HL-60/S4 (cell line): Measurements from ENCODE around the gene SUGT1.
"Not testable (repeated sequence)": the region's sequence is repeated elsewhere in the genome, so short reads cannot be mapped to it uniquely, and the experiment has no call there.

Experiments
- in situ Hi-C: fragments of 300-500 bp; cut with MboI; formaldehyde crosslinking; loops from 2 replicates; pipeline ENCODE4 v1.14.3; 2022; ENCODE audit warnings: low sequenced_read_pairs

The SUGT1 gene

DNA sequence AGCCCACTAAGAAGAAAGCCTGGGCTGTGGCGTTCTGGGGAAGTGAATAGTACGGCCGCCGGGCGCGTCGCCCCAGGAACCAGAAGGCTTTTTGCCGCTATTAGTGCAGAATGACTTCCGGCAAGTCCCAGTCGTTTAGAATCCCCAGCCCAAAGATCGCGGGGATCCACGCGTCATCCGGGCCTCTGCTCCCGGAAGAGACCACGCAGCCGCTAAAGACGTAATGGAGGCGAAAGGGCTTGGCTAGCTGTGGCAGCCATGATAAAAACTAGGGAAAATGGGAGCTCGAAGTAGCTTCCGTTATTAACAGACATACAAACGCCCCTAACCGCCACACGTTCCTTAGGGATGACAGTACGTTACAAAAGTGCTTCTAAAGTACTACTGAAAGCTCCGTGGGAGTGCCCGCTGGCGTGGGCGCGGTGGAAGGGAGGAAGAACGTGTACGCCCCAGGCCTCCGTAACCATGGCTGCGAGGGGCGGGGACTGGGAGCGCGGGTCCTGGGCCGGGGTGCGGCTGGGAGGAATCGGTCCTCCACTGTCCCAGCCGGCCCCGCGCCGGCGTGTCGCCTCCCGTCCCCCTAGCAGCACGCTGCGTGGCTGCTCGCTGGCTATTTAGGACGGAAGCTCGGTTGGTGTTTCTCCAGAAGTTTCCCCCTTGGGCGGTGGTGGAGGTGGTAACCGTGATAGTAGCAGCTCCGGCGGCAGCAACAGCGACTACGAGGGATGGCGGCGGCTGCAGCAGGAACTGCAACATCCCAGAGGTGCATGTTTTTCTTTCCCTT, at the start of gene SUGT1:
Gene SUGT1, plus strand, starts transcription at position 641 of the 784 bp plus-strand sequence. Its CDS starts 85 bp downstream, at position 726.
- in situ Hi-C loops = no loop called here

DNA sequence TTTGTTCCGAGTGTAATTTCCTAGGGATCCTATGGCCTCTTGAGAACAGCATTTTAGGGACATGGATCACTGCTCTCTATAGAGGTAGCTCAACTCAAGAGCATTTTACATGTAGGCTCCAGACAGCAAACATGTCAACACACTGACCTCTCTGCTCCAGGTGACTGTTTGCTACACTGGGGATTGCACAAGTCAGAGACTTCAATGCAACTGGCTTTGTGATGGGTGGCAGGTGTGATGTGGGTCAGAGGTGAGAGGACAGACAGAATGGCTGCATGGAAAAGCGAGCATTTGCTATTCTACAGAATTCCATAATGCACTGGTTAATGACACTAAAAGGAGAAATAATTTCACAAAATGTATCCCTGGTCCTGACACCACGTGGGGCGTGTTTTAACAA, 49.3 kb upstream of the SUGT1 start:
- in situ Hi-C loops = not testable (repeated sequence)

DNA sequence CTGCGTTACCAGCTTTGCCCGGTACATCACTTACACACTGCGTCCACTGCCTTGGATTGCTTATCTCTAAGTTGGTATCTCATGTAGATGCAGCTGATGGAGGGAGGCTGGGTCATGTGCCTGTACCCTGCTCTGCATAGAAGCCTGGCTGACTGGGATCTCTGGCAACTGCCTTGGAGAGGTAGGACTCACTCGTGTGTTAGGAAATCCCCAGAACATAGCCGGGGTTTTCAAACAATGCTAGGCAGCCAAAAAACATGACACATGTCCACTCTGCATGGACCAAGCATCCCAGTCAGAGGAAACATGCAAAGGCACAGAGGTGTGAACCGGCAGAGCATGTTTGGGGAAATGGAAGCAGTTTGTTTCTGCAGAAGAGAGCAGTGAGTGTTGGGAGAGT, 46.5 kb upstream of the SUGT1 start:
- in situ Hi-C loops = not testable (repeated sequence)

DNA sequence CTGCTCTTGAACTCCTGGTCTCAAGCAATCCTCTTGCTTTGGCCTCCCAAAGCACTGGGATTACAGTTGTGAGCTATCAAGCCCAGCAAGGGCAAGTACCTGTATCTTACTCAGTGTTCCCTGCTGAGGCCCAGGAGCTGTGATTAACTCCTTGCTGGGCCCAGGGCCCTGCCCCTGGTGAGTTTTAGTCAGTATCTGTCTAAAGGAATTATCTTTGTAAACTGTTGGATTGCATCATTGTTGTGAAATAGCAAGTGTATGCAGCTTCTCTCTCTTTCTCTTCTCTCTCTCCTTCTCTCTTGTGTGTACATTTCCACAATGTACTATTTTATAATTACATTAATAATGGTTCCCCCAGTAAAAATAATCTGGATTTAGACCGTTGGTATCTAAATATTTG, 45.8 kb upstream of the SUGT1 start:
- in situ Hi-C loops = not testable (repeated sequence)

DNA sequence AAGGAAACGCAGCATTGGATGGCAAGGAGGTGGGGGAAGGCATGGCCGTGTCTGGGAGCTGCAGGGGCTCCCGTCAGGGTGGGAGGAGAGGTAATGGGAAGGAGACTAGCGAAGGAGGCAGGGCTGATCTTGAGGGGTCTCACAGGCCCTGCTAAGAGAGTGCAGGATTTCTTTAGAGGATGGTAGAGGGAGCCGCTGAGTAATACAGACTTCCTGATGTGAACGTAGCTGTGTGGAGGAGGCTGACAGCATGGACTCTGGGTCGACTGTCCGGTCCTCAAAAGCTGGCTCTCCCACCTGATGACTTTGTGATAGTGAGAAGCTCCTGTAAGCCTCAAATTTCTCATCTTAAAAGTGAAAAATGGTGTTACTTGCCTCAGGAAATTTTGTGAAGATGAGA, 44.5 kb upstream of the SUGT1 start:
- in situ Hi-C loops = not testable (repeated sequence)

DNA sequence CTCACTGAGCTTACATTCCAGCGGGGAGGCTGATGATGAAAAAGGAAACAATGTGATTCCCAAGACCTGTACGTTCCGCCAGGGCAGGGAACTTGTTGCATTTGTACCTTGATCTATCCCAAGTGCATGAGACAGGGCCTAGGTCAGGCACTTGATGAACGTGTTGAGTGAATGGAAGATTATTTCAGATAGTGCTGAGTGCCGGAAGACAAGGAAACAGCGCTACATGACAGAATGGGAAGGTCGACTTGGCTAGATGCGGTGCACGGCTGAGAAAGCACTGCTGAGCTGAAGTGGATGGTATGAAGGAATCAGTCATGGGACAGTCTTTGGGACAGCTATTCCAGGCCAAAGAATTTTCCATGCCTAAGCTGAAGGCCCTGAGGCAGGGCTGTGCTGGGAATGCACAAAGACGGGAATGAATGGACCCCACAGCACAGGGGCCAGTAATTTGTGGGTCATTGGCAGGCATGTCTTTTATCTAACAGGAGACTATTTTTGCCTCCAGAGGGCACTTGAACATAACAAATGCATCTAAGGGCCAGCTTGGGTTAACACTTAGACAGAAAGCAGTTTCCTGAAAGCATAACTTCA, 43.5 kb upstream of the SUGT1 start:
- in situ Hi-C loops = not testable (repeated sequence)

DNA sequence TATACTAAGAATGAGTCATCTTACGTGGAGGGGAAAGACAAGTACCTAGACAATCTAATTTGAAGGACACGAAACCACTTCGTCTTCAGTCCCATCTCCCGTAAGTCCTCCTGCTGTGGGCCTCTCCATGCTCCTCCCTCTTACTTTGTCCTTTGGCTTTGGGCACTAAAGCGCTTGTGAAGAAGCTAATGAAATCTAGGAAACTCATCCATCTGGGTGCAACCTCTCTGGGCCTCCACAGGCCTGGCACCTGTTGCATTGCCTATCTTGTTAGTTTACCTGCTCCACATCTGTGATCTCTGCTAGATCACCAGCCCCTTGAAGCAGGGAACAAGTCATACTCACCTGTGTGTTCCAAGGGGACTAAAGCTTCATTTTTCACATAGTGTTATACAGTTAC, 42.5 kb upstream of the SUGT1 start:
- in situ Hi-C loops = not testable (repeated sequence)

DNA sequence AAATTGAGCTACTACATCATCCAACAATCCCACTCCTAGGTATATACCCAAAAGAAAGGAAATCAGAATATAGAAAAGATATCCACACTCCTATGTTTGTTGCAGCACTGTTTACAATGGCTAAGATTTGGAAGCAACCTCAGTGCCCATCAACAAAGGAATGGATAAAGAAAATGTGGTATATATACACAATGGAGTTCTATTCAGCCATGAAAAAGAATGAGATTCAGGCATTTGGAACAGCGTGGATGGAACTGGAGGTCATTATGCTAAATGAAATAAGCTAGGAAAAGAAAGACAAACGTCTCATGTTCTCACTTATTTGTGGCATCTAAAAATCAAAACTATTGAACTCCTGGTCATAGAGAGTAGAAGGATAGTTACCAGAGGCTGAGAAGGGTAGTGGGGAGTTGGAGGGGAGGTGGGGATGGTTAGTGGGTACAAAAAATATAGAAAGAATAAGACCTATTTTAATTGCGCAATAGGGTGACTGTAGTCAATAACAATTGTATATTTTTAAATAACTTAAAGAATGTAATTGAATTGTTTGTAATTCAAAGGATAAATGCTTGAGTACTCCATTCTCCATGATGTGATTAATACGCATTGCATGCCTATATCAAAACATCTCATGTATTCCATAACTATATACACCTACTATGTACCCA, 37.4 kb upstream of the SUGT1 start:
- in situ Hi-C loops = no loop called here

DNA sequence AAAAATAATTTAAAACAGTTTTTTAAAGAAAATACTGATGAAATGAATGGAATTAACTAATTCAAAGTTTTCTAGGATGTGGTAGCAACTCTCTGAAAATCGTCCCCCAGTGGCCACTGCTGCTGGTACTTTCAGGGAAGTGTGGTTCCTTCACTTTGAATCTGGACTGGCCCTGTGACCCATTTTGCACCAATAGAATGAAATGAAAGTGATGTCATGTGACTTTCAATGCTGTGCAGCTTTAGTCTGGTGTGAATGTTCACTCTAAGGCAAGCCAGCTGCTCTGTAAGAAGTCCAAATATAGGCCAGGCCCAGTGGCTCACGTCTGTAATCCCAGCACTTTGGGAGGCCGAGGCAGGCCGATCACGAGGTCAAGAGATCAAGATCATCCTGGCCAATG, 36.8 kb upstream of the SUGT1 start:
- in situ Hi-C loops = no loop called here

DNA sequence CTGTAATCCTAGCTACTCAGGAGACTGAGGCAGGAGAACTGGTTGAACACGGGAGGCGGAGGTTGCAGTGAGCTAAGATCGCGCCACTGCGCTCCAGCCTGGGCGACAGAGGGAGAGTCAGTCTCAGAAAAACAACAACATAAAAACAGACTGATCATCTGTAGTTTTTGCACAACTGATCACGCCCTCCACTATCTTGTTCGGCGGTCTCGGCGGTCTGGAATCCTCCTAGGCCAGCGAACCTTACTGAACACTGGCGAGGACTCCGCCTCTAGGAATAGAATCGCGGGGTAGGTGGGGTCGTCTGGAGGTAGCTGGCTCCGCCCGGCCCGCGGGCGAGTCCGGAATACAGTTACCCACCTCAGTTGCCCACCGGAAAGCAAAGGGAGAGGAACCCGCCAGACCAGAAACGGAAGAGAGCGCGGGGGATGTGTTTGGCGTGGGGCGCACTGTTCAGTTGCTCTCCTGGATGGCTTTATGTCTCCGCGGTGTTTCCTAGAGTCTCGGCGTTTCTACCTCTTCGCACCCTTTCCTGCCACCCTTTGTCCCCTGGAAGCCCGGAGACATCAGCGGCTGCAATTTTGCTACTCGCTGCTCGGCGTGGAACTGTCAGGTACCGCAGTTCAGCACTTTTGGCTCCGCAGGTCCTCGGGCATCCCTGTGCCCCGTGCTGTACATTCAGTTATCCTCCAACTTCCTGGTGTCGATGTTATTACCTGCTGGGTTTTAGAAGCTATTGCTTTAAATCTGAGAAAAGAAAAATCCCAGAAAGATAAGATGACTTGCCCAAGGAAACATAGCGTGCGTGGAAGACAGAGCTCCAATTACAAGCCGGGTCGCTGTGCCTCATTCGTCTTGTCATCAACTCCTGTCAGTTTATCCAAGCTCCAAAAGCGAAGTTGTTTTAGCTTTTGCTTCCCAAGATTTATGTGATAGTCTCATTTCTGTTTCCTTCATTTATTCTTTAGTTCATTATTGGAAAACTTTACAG, 35.3 kb upstream of the SUGT1 start:
- in situ Hi-C loops = no loop called here

DNA sequence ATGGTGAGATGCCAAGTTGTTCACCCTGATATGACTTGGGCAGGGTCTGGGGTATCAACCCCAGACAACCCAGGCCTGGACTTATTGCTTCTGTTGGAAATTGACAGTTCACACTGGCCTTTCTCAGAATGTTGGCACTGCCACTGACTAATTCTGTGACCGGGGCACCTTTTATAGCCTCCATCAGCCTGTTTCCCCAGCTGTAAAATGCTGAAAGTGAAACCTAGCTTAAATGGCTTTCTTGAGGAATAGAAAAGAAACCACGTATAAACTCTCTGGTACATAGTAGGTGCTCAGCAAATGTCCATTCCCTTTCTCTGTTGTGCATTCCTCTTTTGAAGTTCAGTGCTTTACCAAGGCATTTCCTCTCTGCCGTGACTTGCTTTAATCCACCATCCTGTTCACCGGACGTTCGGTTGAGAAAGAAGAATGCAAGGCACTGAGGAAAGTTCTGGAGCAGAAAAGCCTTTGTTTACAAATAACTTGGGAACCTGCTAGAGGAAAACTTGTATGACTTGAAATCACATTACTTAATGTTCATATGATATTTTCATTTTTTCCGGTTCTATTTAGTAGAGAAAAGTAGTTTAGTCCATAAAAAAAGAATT, 21.4 kb upstream of the SUGT1 start:
- in situ Hi-C loops = not testable (repeated sequence)

DNA sequence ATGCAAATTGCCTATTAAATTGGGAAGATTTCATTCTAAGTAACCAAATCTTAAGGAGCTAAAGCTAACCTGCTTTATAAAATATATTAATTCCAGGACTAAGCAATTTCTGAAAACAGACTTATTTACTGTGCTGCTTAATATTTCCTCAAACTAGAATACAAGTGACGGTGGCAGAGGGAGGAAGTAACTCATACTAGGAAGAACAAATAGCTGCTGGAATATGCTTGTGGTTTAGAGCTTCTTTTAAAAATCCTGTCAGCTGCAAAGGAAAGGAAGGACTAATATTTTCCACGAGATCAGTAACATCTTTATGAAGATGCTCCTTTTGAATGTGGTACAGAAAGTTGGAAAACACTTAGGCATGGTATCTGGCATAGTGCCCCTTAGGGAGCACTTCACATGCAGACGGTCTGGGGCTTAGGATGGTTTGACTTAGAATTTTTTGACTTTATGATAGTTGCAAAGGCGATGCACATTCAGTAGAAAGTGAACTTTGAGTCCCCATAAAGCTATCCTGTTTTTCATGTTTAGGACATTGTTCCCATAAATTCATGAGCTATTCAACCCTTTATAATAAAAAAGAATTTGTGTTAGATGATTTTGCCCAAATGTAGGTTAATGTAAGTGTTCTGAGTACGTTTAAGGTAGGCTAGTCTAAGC, 13.8 kb upstream of the SUGT1 start:
- in situ Hi-C loops = no loop called here

DNA sequence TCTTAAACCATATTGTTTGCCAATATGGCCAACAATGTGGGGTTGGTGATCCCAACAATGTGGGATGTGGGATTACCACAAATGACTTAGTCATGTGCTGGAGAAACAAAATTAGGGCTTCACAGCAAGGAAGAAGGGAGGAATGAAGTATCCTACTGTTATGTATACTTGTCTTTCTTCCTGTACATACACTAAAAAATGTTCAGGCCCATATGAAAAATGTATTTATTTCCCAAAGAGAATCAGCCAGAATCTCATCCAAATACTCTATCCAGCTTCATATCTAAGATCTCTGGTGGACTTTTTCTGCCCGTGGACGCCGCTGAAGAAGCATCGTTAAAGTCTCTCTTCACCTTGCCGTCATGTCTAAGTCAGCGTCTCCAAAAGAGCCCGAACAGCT, 10.5 kb upstream of the SUGT1 start, which contains the start of gene HNRNPA1L2:
Gene HNRNPA1L2, plus strand, starts transcription at position 301 of the 400 bp plus-strand sequence. Its CDS starts 62 bp downstream, at position 363.
- in situ Hi-C loops = no loop called here

DNA sequence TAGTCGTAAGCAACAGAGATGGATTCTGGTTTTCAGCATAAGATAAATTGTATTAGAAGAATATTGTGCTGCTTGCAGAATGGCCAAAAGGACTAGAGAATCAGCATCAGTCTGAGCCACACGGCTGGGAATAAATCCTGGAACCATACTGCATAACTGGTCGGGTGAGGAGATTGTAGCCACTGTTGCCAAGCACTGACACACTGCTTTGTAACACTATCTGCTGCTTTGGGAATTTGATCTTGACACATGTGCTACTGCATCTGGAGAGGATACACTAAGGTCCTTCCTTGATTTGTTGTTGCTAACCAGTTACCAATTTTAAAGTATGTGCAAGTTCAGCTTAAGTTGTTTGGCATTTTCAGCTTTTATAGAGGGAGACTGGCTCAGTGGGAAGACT, 8.5 kb upstream of the SUGT1 start:
- in situ Hi-C loops = no loop called here

DNA sequence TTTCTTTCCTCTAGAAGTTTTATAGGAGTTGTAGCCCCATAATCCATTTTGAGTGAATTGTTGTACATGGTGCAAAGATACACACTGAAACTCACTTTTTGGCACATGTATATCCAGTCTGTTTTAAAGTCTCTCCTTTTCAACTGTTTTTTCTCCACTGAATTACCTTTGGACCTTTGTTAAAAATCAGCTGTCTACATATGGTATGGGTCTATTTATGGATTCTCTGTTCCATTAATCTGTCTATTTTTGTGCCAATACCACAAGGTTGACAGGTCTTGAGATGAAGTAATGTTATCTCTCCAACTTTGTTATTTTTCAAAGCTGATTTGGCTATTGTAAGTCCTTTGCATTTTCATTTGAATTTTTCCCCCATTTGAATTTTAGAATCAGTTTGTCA, 5.7 kb upstream of the SUGT1 start:
- in situ Hi-C loops = no loop called here

DNA sequence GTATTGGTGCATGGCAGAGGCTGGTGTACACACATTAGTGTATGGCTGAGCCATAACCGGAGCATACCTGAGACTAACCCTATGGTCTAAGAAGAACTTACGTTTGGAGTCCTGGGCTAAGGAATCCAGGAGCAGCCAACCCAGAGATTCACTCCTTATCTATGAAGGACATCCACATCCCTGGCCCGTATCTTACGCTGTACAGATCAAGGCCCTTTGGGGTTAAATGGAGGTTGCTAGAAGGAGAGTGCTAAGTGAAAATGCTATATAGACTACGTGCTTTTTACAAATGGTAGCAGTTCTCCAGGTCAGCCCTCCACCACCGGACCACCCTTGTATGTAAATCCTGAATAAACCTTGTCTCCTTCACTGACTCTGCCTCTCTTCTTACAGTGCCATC, 1.9 kb upstream of the SUGT1 start:
- in situ Hi-C loops = no loop called here

DNA sequence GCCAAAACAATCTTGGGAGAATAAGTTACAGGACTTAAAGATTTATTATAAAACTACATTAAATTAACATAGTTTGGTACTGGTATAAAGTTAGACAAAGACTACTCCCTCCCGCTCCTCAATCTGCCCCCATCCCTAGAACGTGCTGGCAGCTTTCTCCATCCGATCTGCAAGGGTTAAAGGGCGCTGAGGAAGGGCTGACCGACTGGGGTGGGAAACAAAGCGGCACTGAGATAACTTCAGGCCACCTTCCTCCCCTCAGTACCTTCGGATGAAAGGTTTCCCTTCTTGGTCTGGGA, 790 bp upstream of the SUGT1 start:
- in situ Hi-C loops = no loop called here

DNA sequence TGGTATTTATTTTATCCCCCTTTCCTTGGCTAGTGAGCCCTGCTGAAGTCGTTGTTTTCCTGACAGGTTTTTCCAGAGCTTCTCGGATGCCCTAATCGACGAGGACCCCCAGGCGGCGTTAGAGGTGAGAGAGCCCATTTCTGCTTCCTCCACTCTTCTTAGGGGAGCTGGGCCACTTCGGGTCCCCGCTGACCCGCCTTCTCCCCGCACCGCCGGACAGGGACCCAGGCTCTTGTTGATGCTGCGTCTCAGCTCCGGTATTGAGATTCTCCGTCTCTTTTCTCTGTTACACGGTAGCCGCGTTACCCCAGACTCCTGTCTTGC, 306 bp downstream of the SUGT1 start:
- in situ Hi-C loops = no loop called here

DNA sequence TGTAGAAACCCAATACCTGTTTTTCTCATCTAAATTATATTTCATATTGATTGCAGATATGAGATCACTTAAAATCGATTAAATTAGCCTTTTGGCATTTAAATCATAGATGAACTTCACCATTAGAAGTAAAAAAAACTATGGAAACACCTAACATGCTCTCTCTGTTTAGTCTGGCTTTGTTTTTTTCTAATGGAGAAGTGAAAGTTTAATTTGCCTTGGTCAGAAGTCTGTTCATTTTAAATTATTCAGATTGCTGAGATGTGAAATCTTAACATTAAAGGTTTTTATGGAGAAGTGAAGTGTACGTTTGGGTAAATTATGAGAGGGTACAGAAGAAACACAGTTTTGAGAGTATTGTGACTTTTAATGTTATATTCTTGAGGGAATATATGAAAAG, 6.7 kb downstream of the SUGT1 start:
- in situ Hi-C loops = no loop called here

DNA sequence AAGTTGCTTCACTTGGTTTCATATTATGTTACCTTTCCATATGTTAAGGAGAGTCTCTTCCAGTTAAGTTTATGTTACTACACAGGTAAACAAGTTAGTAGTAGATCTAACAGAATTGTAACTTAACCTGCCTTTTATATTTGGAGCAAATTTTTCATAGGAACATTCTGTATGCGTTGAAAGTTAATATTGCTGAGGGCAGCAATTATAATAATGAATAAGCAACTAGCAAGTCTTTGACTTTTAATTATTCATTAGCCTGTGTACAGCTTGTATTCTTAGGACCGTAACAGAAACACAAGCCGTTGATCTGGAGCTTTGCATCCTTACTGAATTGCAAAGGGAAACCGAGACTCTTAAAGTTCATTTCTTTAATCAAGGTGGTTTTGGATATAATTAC, 11.6 kb downstream of the SUGT1 start:
- in situ Hi-C loops = no loop called here
